ENCODE data around the gene SEC24B. TPM values are rescaled to one million over a fixed set of nuclear protein-coding genes. Genes with fewer than 3 reads are reported as not detected.
A peak's percentile ranks its signal among the peaks of the same experiment; 100 is the strongest.

Gene SEC24B
- total RNA-seq, 1 experiment from 2014 or later: 17.6 TPM

DNA sequence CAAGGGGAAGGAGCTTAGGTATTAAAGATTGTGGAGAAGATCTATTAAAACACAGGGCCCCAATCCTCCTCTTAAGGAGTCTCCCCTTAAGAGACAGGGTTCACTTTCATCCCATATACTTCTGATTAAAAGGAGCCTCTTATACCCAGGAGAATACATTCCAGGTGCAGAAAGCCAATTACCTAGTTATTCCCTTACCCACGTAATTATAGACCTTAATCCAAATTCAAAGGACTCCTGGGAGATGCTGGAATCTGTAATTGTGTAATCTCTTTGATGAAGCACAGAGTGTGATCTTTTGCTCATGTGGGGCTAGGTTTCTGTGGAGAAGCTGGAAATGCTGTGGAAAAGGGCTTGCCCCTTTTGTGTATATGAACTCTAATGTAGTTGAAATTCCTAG is 1.4 kb upstream of the SEC24B start:
- TF ChIP-seq POLR2AphosphoS5 (IDR thresholded peaks at IDR 0.05; ENCODE audit: low read depth, low read length): no peak
- TF ChIP-seq, protein P1, sequence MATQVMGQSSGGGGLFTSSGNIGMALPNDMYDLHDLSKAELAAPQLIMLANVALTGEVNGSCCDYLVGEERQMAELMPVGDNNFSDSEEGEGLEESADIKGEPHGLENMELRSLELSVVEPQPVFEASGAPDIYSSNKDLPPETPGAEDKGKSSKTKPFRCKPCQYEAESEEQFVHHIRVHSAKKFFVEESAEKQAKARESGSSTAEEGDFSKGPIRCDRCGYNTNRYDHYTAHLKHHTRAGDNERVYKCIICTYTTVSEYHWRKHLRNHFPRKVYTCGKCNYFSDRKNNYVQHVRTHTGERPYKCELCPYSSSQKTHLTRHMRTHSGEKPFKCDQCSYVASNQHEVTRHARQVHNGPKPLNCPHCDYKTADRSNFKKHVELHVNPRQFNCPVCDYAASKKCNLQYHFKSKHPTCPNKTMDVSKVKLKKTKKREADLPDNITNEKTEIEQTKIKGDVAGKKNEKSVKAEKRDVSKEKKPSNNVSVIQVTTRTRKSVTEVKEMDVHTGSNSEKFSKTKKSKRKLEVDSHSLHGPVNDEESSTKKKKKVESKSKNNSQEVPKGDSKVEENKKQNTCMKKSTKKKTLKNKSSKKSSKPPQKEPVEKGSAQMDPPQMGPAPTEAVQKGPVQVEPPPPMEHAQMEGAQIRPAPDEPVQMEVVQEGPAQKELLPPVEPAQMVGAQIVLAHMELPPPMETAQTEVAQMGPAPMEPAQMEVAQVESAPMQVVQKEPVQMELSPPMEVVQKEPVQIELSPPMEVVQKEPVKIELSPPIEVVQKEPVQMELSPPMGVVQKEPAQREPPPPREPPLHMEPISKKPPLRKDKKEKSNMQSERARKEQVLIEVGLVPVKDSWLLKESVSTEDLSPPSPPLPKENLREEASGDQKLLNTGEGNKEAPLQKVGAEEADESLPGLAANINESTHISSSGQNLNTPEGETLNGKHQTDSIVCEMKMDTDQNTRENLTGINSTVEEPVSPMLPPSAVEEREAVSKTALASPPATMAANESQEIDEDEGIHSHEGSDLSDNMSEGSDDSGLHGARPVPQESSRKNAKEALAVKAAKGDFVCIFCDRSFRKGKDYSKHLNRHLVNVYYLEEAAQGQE (IDR thresholded peaks at IDR 0.05; ENCODE audit: insufficient read depth in 1 of 2, low read depth in 2 of 2, low read length in 1 of 2): no peak
- TF ChIP-seq, protein P2, sequence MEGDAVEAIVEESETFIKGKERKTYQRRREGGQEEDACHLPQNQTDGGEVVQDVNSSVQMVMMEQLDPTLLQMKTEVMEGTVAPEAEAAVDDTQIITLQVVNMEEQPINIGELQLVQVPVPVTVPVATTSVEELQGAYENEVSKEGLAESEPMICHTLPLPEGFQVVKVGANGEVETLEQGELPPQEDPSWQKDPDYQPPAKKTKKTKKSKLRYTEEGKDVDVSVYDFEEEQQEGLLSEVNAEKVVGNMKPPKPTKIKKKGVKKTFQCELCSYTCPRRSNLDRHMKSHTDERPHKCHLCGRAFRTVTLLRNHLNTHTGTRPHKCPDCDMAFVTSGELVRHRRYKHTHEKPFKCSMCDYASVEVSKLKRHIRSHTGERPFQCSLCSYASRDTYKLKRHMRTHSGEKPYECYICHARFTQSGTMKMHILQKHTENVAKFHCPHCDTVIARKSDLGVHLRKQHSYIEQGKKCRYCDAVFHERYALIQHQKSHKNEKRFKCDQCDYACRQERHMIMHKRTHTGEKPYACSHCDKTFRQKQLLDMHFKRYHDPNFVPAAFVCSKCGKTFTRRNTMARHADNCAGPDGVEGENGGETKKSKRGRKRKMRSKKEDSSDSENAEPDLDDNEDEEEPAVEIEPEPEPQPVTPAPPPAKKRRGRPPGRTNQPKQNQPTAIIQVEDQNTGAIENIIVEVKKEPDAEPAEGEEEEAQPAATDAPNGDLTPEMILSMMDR (IDR thresholded peaks at IDR 0.05): no peak
- no peak for TF ChIP-seq SIN3A (IDR thresholded peaks at IDR 0.05; ENCODE audit: borderline replicate concordance, insufficient read depth, low read depth, low read length)
- no peak for TF ChIP-seq TCF7L2 (IDR thresholded peaks at IDR 0.05; ENCODE audit: low read depth, low read length)
- POLR2A ChIA-PET: interaction anchor here (0.5 kb wide), 1 partner anchor 18 kb away, joined by 5 read pairs; no protein-coding TSS in a partner anchor
- intact Hi-C loops (cut with micrococcal nuclease; ENCODE audit: unreplicated experiment): no loop called here
- no TSS peak for BruUV-seq (replicated peaks)
- in situ Hi-C loops (cut with HindIII; ENCODE audit: low pct_unique_long_range_greater_than_20kb, low sequenced_read_pairs): no loop called here
- no peak for DNase-seq (ENCODE audit: low read depth, low spot score)
- no peak overlapping the region for H3K4me3 ChIP-seq (ENCODE audit: low read depth in 2 of 2, low read length in 2 of 2)
- no peaks in the 10 kb centered on the region for H3K27me3 ChIP-seq (ENCODE audit: control insufficient read depth, insufficient read depth, low read length)
- H3K4me1 ChIP-seq (ENCODE audit: control insufficient read depth, insufficient read depth, low read length): peaks cover 8% of the 10 kb centered on the region
- ATAC-seq: no peak
- H3K27ac ChIP-seq (ENCODE audit: low read length): no peak overlapping the region; the same call in 1 of the 2 replicates
- CTCF ChIA-PET: interaction anchor here (0.6 kb wide), 2 partner anchors 9 to 29 kb away, joined by 3 to 7 read pairs; no protein-coding TSS in a partner anchor
- H3K36me3 ChIP-seq (ENCODE audit: control insufficient read depth, insufficient read depth, low read length): no peaks in the 10 kb centered on the region
- H3K9me3 ChIP-seq (ENCODE audit: control insufficient read depth, insufficient read depth, low read depth, low read length): no peaks in the 10 kb centered on the region

DNA sequence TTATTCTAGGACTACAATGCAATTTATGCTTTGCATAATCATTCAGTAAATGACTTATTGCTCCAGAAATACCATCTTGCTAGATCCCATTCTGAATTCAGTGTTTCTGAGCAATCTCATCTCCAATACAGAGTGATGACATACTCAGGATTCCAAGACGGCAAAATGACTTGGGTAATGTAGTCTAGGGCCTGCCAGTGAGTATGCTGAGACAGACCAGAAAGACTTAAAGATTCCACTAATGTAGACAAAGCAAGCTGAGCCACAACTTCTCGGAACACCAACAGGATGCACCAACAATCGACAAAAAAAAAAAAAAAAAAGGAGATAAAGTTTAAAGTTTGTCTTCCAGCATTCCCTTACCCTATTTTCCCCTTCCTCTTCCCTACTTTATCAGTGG is 919 bp upstream of the SEC24B start:
- no peaks in the 10 kb centered on the region for H3K36me3 ChIP-seq (ENCODE audit: control insufficient read depth, insufficient read depth, low read length)
- peaks cover 8% of the 10 kb centered on the region for H3K4me1 ChIP-seq (ENCODE audit: control insufficient read depth, insufficient read depth, low read length)
- ChIA-PET POLR2A (interaction anchor here (0.5 kb wide), 1 partner anchor 18 kb away, joined by 5 read pairs; no protein-coding TSS in a partner anchor), CTCF (interaction anchor here (0.6 kb wide), 4 partner anchors 10 to 263 kb away, joined by 3 to 7 read pairs (median 3); no protein-coding TSS in a partner anchor)
- intact Hi-C loops (cut with micrococcal nuclease; ENCODE audit: unreplicated experiment) (no loop called here), in situ Hi-C loops (cut with HindIII; ENCODE audit: low pct_unique_long_range_greater_than_20kb, low sequenced_read_pairs) (no loop called here)
- TF ChIP-seq TCF7L2 (IDR thresholded peaks at IDR 0.05; ENCODE audit: low read depth, low read length): no peak
- H3K27ac ChIP-seq (ENCODE audit: low read length): peak overlapping the region; percentile 84
- no peaks in the 10 kb centered on the region for H3K27me3 ChIP-seq (ENCODE audit: control insufficient read depth, insufficient read depth, low read length)
- BruUV-seq (replicated peaks): TSS peak; percentile 68
- peak overlapping the region; percentile 68 to 72 for H3K4me3 ChIP-seq (ENCODE audit: low read depth in 2 of 2, low read length in 2 of 2)
- H3K9me3 ChIP-seq (ENCODE audit: control insufficient read depth, insufficient read depth, low read depth, low read length): no peaks in the 10 kb centered on the region
- ATAC-seq (no peak), DNase-seq (ENCODE audit: low read depth, low spot score) (no peak)

Measured in Panc1 (cell line).